Measurements from ENCODE around the gene MCM5.

MCM5 gene

GRCh38 chr22:35399678-35400500, at the start of gene MCM5:
Gene MCM5, plus strand, starts transcription at chr22:35400140. Its CDS starts 299 bp downstream, at chr22:35400439.
- peak; percentile 99 for DNase-seq (ENCODE audit: low read depth, low spot score)

GRCh38 chr22:35350539-35351503, 49.1 kb upstream of the MCM5 start:
- DNase-seq (ENCODE audit: low read depth, low spot score): peak; percentile 97

GRCh38 chr22:35352214-35353111, 47.5 kb upstream of the MCM5 start:
- DNase-seq (ENCODE audit: low read depth, low spot score): no peak

GRCh38 chr22:35353318-35353717, 46.6 kb upstream of the MCM5 start:
- DNase-seq (ENCODE audit: low read depth, low spot score): no peak

- no peak for DNase-seq (ENCODE audit: low read depth, low spot score)
Observed at GRCh38 chr22:35354068-35354467, 45.9 kb upstream of the MCM5 start.

- DNase-seq (ENCODE audit: low read depth, low spot score): peak; percentile 43
Observed at GRCh38 chr22:35357883-35358621, 41.9 kb upstream of the MCM5 start.

GRCh38 chr22:35359380-35360065, 40.4 kb upstream of the MCM5 start:
- DNase-seq (ENCODE audit: low read depth, low spot score): no peak

- no peak for DNase-seq (ENCODE audit: low read depth, low spot score)
Observed at GRCh38 chr22:35361001-35361558, 38.9 kb upstream of the MCM5 start.

GRCh38 chr22:35363566-35364086, 36.3 kb upstream of the MCM5 start:
- no peak for DNase-seq (ENCODE audit: low read depth, low spot score)

GRCh38 chr22:35364230-35364629, 35.7 kb upstream of the MCM5 start:
- peak; percentile 69 for DNase-seq (ENCODE audit: low read depth, low spot score)

GRCh38 chr22:35367331-35367886, 32.5 kb upstream of the MCM5 start:
- DNase-seq (ENCODE audit: low read depth, low spot score): no peak

GRCh38 chr22:35368386-35368785, 31.6 kb upstream of the MCM5 start:
- DNase-seq (ENCODE audit: low read depth, low spot score): no peak

GRCh38 chr22:35369996-35370395, 29.9 kb upstream of the MCM5 start:
- no peak for DNase-seq (ENCODE audit: low read depth, low spot score)

GRCh38 chr22:35373781-35374180, 26.2 kb upstream of the MCM5 start:
- DNase-seq (ENCODE audit: low read depth, low spot score): no peak

GRCh38 chr22:35375031-35375430, 24.9 kb upstream of the MCM5 start:
- DNase-seq (ENCODE audit: low read depth, low spot score): no peak

GRCh38 chr22:35375526-35375925, 24.4 kb upstream of the MCM5 start:
- DNase-seq (ENCODE audit: low read depth, low spot score): no peak

- peak; percentile 97 for DNase-seq (ENCODE audit: low read depth, low spot score)
Observed at GRCh38 chr22:35376728-35377472, 23.0 kb upstream of the MCM5 start.

GRCh38 chr22:35377735-35378134, 22.2 kb upstream of the MCM5 start:
- DNase-seq (ENCODE audit: low read depth, low spot score): no peak

Measured in astrocyte of the hippocampus (primary cell).